Activated naive CD4-positive, alpha-beta T cell treated with anti-CD3 and anti-CD28 coated beads, Interleukin-2, amount 10 ng/mL, durations not matched to agents 7 days and 5 days (primary cell): ENCODE data around the gene UFC1.

Experiments
- CTCF ChIA-PET: fragments of 350-600 bp; sonication (Branson Sonifier 250); formaldehyde crosslinking; loops from one replicate; lab custom pipeline; 2021; ENCODE audit warnings: antibody characterized with exemption; lab: Charles Lee
- DNase-seq: peaks from one replicate; pipeline ENCODE4 v3.0.0-alpha.2; 2020
- H3K27ac Mint-ChIP-seq: one replicate; pipeline ENCODE4 v1.8.0; 2021; ENCODE audit warnings: mild to moderate bottlenecking, moderate library complexity, mixed read lengths
- H3K27me3 Mint-ChIP-seq: one replicate; pipeline ENCODE4 v1.8.0; 2021; ENCODE audit warnings: mild to moderate bottlenecking, mixed read lengths
- H3K36me3 Mint-ChIP-seq: one replicate; pipeline ENCODE4 v1.8.0; 2021; ENCODE audit warnings: mixed read lengths
- H3K4me1 Mint-ChIP-seq: one replicate; pipeline ENCODE4 v1.8.0; 2021; ENCODE audit warnings: mixed read lengths
- H3K4me3 Mint-ChIP-seq: one replicate; pipeline ENCODE4 v1.8.0; 2021; ENCODE audit warnings: mild to moderate bottlenecking, moderate library complexity, mixed read lengths
- H3K9me3 Mint-ChIP-seq: one replicate; pipeline ENCODE4 v1.8.0; 2021; ENCODE audit warnings: mixed read lengths

Gene UFC1

DNA sequence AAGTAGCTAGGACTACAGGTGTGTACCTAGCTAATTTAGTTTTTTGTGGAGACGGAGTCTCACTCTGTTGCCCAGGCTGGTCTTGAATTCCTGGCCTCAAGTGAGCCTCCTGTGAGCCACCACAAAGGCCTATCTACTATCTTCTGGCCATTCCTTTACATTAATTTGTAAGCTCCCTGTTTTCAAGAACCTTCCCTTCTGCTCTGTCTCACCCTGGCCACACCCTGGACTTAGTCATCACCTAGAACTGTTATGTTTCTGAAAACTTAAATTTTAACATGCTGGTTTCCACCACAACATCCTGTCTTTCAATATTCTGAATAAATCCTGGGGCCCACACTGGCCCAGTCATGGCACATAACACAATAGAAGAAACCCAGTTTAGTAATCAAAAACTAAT lies 28.4 kb downstream of the UFC1 start:
- CTCF ChIA-PET = interaction anchor here (0.8 to 4.9 kb wide), 16 partner anchors 10 to 201 kb away, joined by 3 to 53 read pairs (median 6); partner anchors contain the start of genes APOA2, ARHGAP30, NDUFS2 and PPOX
- no peaks in the 10 kb centered on the region for H3K9me3 Mint-ChIP-seq
- H3K4me1 Mint-ChIP-seq = peaks cover 85% of the 10 kb centered on the region
- H3K4me3 Mint-ChIP-seq = peak overlapping the region; percentile 19
- DNase-seq = peak; percentile 70
- H3K27ac Mint-ChIP-seq = peak overlapping the region; percentile 97
- H3K36me3 Mint-ChIP-seq = peaks cover 13% of the 10 kb centered on the region
- no peaks in the 10 kb centered on the region for H3K27me3 Mint-ChIP-seq

GRCh38 chr1:161185282-161185682 lies 31.5 kb downstream of the UFC1 start:
- peaks cover 81% of the 10 kb centered on the region for H3K4me1 Mint-ChIP-seq
- peaks cover 14% of the 10 kb centered on the region for H3K36me3 Mint-ChIP-seq
- H3K27me3 Mint-ChIP-seq = no peaks in the 10 kb centered on the region
- peak overlapping the region; percentile 98 for H3K27ac Mint-ChIP-seq
- CTCF ChIA-PET = interaction anchor here (1.8 to 2.1 kb wide), 2 partner anchors 12 to 20 kb away, joined by 5 to 11 read pairs; partner anchors contain the start of gene PPOX
- H3K9me3 Mint-ChIP-seq = no peaks in the 10 kb centered on the region
- DNase-seq = peak; percentile 91
- peak overlapping the region; percentile 59 for H3K4me3 Mint-ChIP-seq

DNA sequence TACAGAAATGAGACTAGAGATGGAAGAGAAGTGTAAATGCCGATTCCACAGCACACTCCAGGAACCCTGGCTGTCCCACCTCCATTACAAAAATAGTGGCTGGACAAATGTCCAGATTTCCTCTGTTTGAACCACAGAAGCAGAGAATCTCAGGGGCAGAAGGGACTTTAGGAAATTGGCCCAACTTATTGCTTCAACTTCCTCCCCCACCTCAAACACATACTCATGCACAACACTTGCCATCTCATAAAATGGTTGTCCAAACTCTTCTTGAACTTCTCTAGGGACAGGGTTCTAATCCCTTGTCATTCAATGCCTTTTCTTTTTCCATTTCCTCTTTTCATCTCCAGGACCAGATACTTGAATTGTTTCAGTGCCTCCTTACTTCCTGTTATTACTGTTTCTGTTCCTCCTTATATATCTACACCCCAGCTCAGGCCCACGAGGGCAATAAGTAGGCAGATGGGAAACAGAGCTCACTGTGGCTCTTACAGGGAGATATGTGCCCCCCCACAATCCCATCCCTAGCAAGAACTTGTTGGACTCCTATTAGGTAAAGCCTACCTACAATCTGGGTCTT lies 32.0 kb downstream of the UFC1 start:
- Mint-ChIP-seq H3K36me3 (peaks cover 8% of the 10 kb centered on the region), H3K4me1 (peaks cover 80% of the 10 kb centered on the region), H3K4me3 (peak overlapping the region; percentile 59), H3K27me3 (no peaks in the 10 kb centered on the region), H3K27ac (peak overlapping the region; percentile 98), H3K9me3 (no peaks in the 10 kb centered on the region)
- CTCF ChIA-PET = interaction anchor here (1.1 to 2.1 kb wide), 5 partner anchors 11 to 196 kb away, joined by 3 to 11 read pairs (median 5); partner anchors contain the start of genes PPOX and TOMM40L
- no peak for DNase-seq

GRCh38 chr1:161187311-161187710 lies 33.5 kb downstream of the UFC1 start:
- peaks cover 4% of the 10 kb centered on the region for H3K36me3 Mint-ChIP-seq
- no peak overlapping the region for H3K4me3 Mint-ChIP-seq
- CTCF ChIA-PET = interaction anchor here (1.0 to 2.1 kb wide), 2 partner anchors 10 to 12 kb away, joined by 4 to 5 read pairs; partner anchors contain the start of gene ADAMTS4
- no peak for DNase-seq
- H3K27ac Mint-ChIP-seq = peak overlapping the region; percentile 98
- peaks cover 79% of the 10 kb centered on the region for H3K4me1 Mint-ChIP-seq
- H3K9me3 Mint-ChIP-seq = no peaks in the 10 kb centered on the region
- H3K27me3 Mint-ChIP-seq = no peaks in the 10 kb centered on the region

GRCh38 chr1:161188381-161188780 lies 34.6 kb downstream of the UFC1 start:
- Mint-ChIP-seq H3K4me3 (no peak overlapping the region), H3K4me1 (peaks cover 80% of the 10 kb centered on the region), H3K9me3 (no peaks in the 10 kb centered on the region), H3K27ac (peak overlapping the region; percentile 84), H3K27me3 (no peaks in the 10 kb centered on the region), H3K36me3 (peaks cover 1% of the 10 kb centered on the region)
- DNase-seq = no peak
- CTCF ChIA-PET = interaction anchor here (0.6 to 0.8 kb wide), 2 partner anchors 103 to 194 kb away, joined by 3 to 5 read pairs; no protein-coding TSS in a partner anchor

DNA sequence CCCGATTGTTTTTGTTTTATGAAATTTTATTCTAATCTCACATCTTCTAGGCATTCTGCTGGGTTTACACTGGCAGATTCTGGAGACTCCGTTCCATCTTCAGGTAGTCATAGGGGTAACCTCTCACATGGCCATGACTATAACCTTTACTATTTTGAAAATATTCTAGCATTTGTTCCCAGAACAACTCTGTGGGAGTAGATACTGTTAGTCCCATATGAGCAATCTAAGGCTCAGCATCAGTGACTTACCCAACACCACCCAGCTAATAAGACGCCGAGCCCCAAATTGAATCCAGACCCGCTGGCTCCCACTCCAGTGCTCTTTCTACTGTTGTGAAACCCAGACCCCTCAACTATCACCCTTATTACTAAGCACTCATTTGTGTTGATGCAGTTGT lies 35.3 kb downstream of the UFC1 start:
- H3K4me1 Mint-ChIP-seq = peaks cover 74% of the 10 kb centered on the region
- H3K9me3 Mint-ChIP-seq = no peaks in the 10 kb centered on the region
- H3K27ac Mint-ChIP-seq = no peak overlapping the region
- H3K4me3 Mint-ChIP-seq = no peak overlapping the region
- CTCF ChIA-PET = interaction anchor here (0.8 kb wide), 1 partner anchor 194 kb away, joined by 3 read pairs; no protein-coding TSS in a partner anchor
- no peak for DNase-seq
- peaks cover 1% of the 10 kb centered on the region for H3K36me3 Mint-ChIP-seq
- H3K27me3 Mint-ChIP-seq = no peaks in the 10 kb centered on the region

GRCh38 chr1:161190962-161191521 lies 37.3 kb downstream of the UFC1 start:
- CTCF ChIA-PET = interaction anchor here (0.7 to 4.6 kb wide), 17 partner anchors 9 to 193 kb away, joined by 3 to 53 read pairs (median 9); partner anchors contain the start of genes APOA2, FCER1G, NDUFS2 and PPOX
- no peak overlapping the region for H3K27ac Mint-ChIP-seq
- H3K36me3 Mint-ChIP-seq = peaks cover 1% of the 10 kb centered on the region
- peaks cover 67% of the 10 kb centered on the region for H3K4me1 Mint-ChIP-seq
- no peak overlapping the region for H3K4me3 Mint-ChIP-seq
- DNase-seq = no peak
- no peaks in the 10 kb centered on the region for H3K9me3 Mint-ChIP-seq
- no peaks in the 10 kb centered on the region for H3K27me3 Mint-ChIP-seq

DNA sequence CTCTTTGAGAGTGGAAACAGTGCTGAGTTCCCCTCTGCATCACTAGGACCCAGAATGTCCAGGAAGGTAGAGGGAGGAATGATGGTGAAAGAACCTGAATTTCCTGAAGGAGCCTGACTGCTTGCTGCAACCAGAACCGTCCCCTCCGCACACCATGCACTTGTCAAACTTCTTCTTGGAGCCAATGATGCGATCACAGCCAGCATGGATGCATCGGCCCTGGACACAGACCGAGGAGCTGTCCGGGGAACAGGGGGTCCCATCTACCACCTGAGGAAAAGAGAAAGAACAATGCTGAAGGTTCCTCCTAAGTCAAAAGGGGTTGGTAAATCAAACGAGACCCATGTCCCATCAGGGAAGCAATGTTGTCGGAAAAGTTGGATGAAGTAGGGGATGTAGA lies 38.2 kb downstream of the UFC1 start:
- H3K27me3 Mint-ChIP-seq = no peaks in the 10 kb centered on the region
- no peak overlapping the region for H3K27ac Mint-ChIP-seq
- H3K9me3 Mint-ChIP-seq = no peaks in the 10 kb centered on the region
- peaks cover 65% of the 10 kb centered on the region for H3K4me1 Mint-ChIP-seq
- no peak overlapping the region for H3K4me3 Mint-ChIP-seq
- DNase-seq = no peak
- H3K36me3 Mint-ChIP-seq = peaks cover 1% of the 10 kb centered on the region
- CTCF ChIA-PET = interaction anchor here (0.7 to 4.6 kb wide), 21 partner anchors 10 to 192 kb away, joined by 3 to 53 read pairs (median 8); partner anchors contain the start of genes APOA2, DEDD, FCER1G and NDUFS2

- Mint-ChIP-seq H3K9me3 (no peaks in the 10 kb centered on the region), H3K27ac (peak overlapping the region; percentile 86), H3K4me3 (no peak overlapping the region), H3K4me1 (peaks cover 62% of the 10 kb centered on the region), H3K36me3 (no peaks in the 10 kb centered on the region), H3K27me3 (no peaks in the 10 kb centered on the region)
- DNase-seq = peak; percentile 78
- CTCF ChIA-PET = interaction anchor here (0.5 to 4.6 kb wide), 22 partner anchors 10 to 608 kb away, joined by 3 to 53 read pairs (median 8); partner anchors contain the start of genes APOA2, DEDD, FCER1G and NDUFS2
Observed at GRCh38 chr1:161192476-161193465, 39.0 kb downstream of the UFC1 start.

DNA sequence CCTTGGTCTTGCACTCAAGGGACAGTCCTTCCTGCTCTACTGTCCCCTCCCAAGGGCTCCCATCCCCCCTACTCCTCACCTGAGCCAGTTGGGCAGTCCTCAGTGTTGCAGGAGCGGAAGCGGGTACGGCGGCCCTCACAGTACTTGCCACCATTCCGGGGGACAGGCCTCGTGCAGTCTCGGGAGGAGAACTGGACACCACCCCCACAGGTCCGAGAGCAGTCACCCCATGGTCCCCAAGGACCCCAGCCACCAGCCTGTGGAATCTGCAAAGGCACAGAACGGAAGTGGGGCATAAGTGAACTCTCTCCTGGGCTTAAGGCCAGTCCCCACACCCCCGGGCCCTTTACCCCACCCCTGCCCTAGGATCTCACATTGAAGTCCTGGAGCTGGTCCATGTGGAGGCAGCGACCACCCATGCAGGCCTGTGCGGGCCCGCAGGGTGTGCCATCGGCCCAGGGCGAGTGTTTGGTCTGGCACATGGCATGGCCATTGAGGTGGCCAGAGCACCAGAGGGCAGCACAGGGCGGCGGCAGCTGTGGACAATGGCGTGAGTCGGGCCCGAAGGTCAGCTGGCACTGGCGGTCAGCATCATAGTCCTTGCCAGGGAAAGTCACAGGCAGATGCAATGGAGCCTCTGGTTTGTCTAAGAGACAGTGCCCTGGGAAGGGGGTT lies 39.9 kb downstream of the UFC1 start:
- Mint-ChIP-seq H3K27ac (peak overlapping the region; percentile 49), H3K9me3 (no peaks in the 10 kb centered on the region), H3K4me1 (peaks cover 58% of the 10 kb centered on the region), H3K27me3 (no peaks in the 10 kb centered on the region), H3K36me3 (no peaks in the 10 kb centered on the region), H3K4me3 (no peak overlapping the region)
- CTCF ChIA-PET = interaction anchor here (1.2 to 4.6 kb wide), 10 partner anchors 9 to 189 kb away, joined by 3 to 53 read pairs (median 9); partner anchors contain the start of genes NDUFS2, PPOX and TOMM40L
- DNase-seq = no peak

GRCh38 chr1:161195171-161195570 lies 41.4 kb downstream of the UFC1 start:
- H3K4me1 Mint-ChIP-seq = peaks cover 65% of the 10 kb centered on the region
- no peaks in the 10 kb centered on the region for H3K36me3 Mint-ChIP-seq
- no peak overlapping the region for H3K4me3 Mint-ChIP-seq
- H3K27ac Mint-ChIP-seq = peak overlapping the region; percentile 85
- no peak for DNase-seq
- H3K27me3 Mint-ChIP-seq = no peaks in the 10 kb centered on the region
- H3K9me3 Mint-ChIP-seq = no peaks in the 10 kb centered on the region
- CTCF ChIA-PET = interaction anchor here (1.2 to 4.6 kb wide), 5 partner anchors 7 to 187 kb away, joined by 3 to 53 read pairs (median 7); partner anchors contain the start of genes NDUFS2, PPOX and TOMM40L

GRCh38 chr1:161196111-161196510 lies 42.3 kb downstream of the UFC1 start:
- no peak overlapping the region for H3K27ac Mint-ChIP-seq
- no peaks in the 10 kb centered on the region for H3K27me3 Mint-ChIP-seq
- H3K4me3 Mint-ChIP-seq = no peak overlapping the region
- no peaks in the 10 kb centered on the region for H3K36me3 Mint-ChIP-seq
- no peaks in the 10 kb centered on the region for H3K9me3 Mint-ChIP-seq
- H3K4me1 Mint-ChIP-seq = peaks cover 70% of the 10 kb centered on the region
- CTCF ChIA-PET = no interaction called here
- no peak for DNase-seq
